Measurements from ENCODE around the gene FSTL4. TPM values are rescaled to one million over a fixed set of nuclear protein-coding genes. Genes with fewer than 3 reads are reported as not detected.

Gene FSTL4
- total and polyA plus RNA-seq, 9 donors = 0.07 to 0.22 (median 0.15) TPM; not detected in 4

GRCh38 chr5:133438487-133438886, 173.9 kb downstream of the FSTL4 start:
- H3K4me3 ChIP-seq = no peak overlapping the region
- DNase-seq = no peak
- H3K9me3 ChIP-seq = no peaks in the 10 kb centered on the region
- no peak overlapping the region for H3K27ac ChIP-seq
- WGBS, 3 donors = 76 to 87% (median 76%) methylated on average over 3 of the region's 3 CpGs
- no peaks in the 10 kb centered on the region for H3K36me3 ChIP-seq
- intact Hi-C loops (cut with DNase I) = no loop called here
- no peaks in the 10 kb centered on the region for H3K4me1 ChIP-seq (ENCODE audit: insufficient read depth)
- TF ChIP-seq EP300 (IDR thresholded peaks at IDR 0.05) (no peak), POLR2A (IDR thresholded peaks at IDR 0.05) (no peak)
- TF ChIP-seq, protein P1, sequence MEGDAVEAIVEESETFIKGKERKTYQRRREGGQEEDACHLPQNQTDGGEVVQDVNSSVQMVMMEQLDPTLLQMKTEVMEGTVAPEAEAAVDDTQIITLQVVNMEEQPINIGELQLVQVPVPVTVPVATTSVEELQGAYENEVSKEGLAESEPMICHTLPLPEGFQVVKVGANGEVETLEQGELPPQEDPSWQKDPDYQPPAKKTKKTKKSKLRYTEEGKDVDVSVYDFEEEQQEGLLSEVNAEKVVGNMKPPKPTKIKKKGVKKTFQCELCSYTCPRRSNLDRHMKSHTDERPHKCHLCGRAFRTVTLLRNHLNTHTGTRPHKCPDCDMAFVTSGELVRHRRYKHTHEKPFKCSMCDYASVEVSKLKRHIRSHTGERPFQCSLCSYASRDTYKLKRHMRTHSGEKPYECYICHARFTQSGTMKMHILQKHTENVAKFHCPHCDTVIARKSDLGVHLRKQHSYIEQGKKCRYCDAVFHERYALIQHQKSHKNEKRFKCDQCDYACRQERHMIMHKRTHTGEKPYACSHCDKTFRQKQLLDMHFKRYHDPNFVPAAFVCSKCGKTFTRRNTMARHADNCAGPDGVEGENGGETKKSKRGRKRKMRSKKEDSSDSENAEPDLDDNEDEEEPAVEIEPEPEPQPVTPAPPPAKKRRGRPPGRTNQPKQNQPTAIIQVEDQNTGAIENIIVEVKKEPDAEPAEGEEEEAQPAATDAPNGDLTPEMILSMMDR (IDR thresholded peaks at IDR 0.05) = no peak
- H3K27me3 ChIP-seq = no peaks in the 10 kb centered on the region

DNA sequence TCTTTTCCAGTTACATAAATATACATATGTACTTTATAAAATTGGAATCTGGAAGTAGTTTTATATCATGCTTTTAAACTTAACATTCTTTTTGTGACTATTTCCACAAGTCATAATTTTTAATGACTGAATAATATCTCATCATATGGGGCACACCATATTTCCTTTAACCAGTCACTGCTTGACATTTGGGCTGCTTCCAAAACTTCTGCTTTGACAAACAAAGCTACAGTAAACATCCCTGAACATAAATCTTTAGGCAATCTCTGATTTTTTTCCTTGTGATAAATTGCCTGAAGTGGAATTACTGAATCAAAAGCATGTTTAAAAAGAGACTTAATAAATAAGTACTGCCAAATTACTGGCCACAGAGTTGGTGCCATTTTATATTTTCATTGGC, 178.0 kb downstream of the FSTL4 start:
- Histone ChIP-seq H3K27me3 (no peaks in the 10 kb centered on the region), H3K4me3 (no peak overlapping the region), H3K27ac (no peak overlapping the region), H3K36me3 (no peaks in the 10 kb centered on the region), H3K9me3 (no peaks in the 10 kb centered on the region), H3K4me1 (ENCODE audit: insufficient read depth) (no peaks in the 10 kb centered on the region)
- TF ChIP-seq EP300 (IDR thresholded peaks at IDR 0.05) (no peak), POLR2A (IDR thresholded peaks at IDR 0.05) (no peak)
- TF ChIP-seq, protein P1 (IDR thresholded peaks at IDR 0.05) = no peak
- no peak for DNase-seq
- intact Hi-C loops (cut with DNase I) = no loop called here

GRCh38 chr5:133433641-133434040, 178.7 kb downstream of the FSTL4 start:
- intact Hi-C loops (cut with DNase I) = no loop called here

DNA sequence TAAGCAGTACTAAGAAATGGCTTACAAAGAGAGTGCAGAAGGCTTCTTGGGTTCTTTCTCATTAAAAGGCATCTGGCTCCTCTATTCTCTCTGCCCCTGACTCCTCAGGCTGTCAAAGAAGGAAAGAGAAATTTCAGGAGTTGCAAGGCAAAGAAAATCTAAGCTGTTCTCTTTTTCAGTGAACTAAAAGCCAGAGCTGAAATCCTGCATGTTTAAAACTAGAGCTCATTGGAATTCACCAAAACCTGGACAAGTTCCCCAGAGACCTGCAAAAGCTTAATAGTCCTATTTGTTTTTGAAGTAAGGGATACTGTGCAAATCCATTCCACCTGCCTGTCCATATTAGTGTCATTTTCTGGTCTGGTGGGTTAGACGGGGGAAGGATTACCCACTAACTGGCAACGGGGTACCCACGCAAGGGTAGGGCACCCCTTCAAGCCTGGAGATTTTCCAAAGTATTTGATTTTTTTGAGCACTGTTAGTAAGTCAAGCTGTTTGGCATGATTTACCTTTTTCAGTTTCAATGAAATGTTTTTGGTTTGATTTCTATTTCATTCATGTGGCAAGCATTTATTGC, 179.3 kb downstream of the FSTL4 start:
- TF ChIP-seq POLR2A (IDR thresholded peaks at IDR 0.05) = no peak
- 52 to 70% (median 52%) methylated on average over 3 of the region's 3 CpGs for WGBS, 3 donors

More at GRCh38 chr5:133433641-133434040, 178.7 kb downstream of the FSTL4 start:
- H3K27ac ChIP-seq = no peak overlapping the region
- H3K36me3 ChIP-seq = no peaks in the 10 kb centered on the region
- no peaks in the 10 kb centered on the region for H3K9me3 ChIP-seq
- TF ChIP-seq, protein P1 (IDR thresholded peaks at IDR 0.05) = no peak
- TF ChIP-seq POLR2A (IDR thresholded peaks at IDR 0.05) = no peak
- TF ChIP-seq EP300 (IDR thresholded peaks at IDR 0.05) = no peak
- no peaks in the 10 kb centered on the region for H3K27me3 ChIP-seq
- WGBS, 3 donors = 16 to 37% (median 30%) methylated on average over 6 of the region's 6 CpGs
- H3K4me3 ChIP-seq = no peak overlapping the region
- DNase-seq = no peak
- H3K4me1 ChIP-seq (ENCODE audit: insufficient read depth) = no peaks in the 10 kb centered on the region

GRCh38 chr5:133431326-133431865, 180.9 kb downstream of the FSTL4 start:
- H3K4me3 ChIP-seq = no peak overlapping the region
- H3K4me1 ChIP-seq (ENCODE audit: insufficient read depth) = no peaks in the 10 kb centered on the region
- H3K9me3 ChIP-seq = no peaks in the 10 kb centered on the region
- WGBS, 3 donors = 85 to 88% (median 88%) methylated on average over 2 of the region's 2 CpGs
- no peak for TF ChIP-seq EP300 (IDR thresholded peaks at IDR 0.05)
- TF ChIP-seq, protein P1 (IDR thresholded peaks at IDR 0.05) = no peak
- TF ChIP-seq POLR2A (IDR thresholded peaks at IDR 0.05) = no peak
- H3K27ac ChIP-seq = no peak overlapping the region
- no peak for DNase-seq
- intact Hi-C loops (cut with DNase I) = no loop called here
- no peaks in the 10 kb centered on the region for H3K27me3 ChIP-seq
- no peaks in the 10 kb centered on the region for H3K36me3 ChIP-seq

More for the DNA sequence above, 179.3 kb downstream of the FSTL4 start:
- no peak overlapping the region for H3K4me3 ChIP-seq
- H3K27ac ChIP-seq = no peak overlapping the region
- H3K4me1 ChIP-seq (ENCODE audit: insufficient read depth) = no peaks in the 10 kb centered on the region
- intact Hi-C loops (cut with DNase I) = no loop called here
- no peaks in the 10 kb centered on the region for H3K27me3 ChIP-seq
- no peak for DNase-seq
- H3K9me3 ChIP-seq = no peaks in the 10 kb centered on the region
- H3K36me3 ChIP-seq = no peaks in the 10 kb centered on the region

All from ovary (tissue), 9 donors.